Liver (tissue), 10 donors: ENCODE results near the gene MOGAT3. TPM values are rescaled to one million over a fixed set of nuclear protein-coding genes. Genes with fewer than 3 reads are reported as not detected.
A peak's percentile ranks its signal among the peaks of the same experiment; 100 is the strongest.

Experiments used
- DNase-seq: peaks from one replicate; pipeline ENCODE4 v3.0.0-alpha.2; 2017; ENCODE audit warnings: low spot score
- H3K27ac ChIP-seq, 2 donors: one replicate each; pipeline ENCODE4 v1.7.0; 2013; ENCODE audit warnings: inconsistent platforms in 2 of 2, low read length in 2 of 2, control low read depth in 1 of 2, low read depth in 1 of 2, mild to moderate bottlenecking in 1 of 2
- H3K27me3 ChIP-seq, 4 donors: one replicate each; pipeline versions ENCODE4 v1.6.1 to v1.7.0; 2013; ENCODE audit warnings: low read length in 3 of 4, inconsistent platforms in 1 of 4, mild to moderate bottlenecking in 1 of 4, moderate library complexity in 1 of 4; ENCODE audit not compliant: control insufficient read depth in 4 of 4, insufficient read depth in 4 of 4
- H3K36me3 ChIP-seq, 4 donors: one replicate each; pipeline versions ENCODE4 v1.6.1 to v1.7.0; 2013; ENCODE audit warnings: low read length in 3 of 4, mild to moderate bottlenecking in 3 of 4, low read depth in 1 of 4, moderate library complexity in 1 of 4; ENCODE audit not compliant: control insufficient read depth in 4 of 4, insufficient read depth in 3 of 4
- H3K4me1 ChIP-seq, 4 donors: one replicate each; pipeline versions ENCODE4 v1.6.1 to v1.7.0; 2013; ENCODE audit warnings: low read length in 3 of 4, mild to moderate bottlenecking in 3 of 4, moderate library complexity in 1 of 4; ENCODE audit not compliant: control insufficient read depth in 4 of 4, insufficient read depth in 4 of 4
- H3K4me3 ChIP-seq, 3 donors: one replicate each; pipeline versions ENCODE4 v1.6.1 to v1.7.0; 2013; ENCODE audit warnings: low read length in 3 of 3, control low read depth in 1 of 3, low read depth in 1 of 3, mild to moderate bottlenecking in 1 of 3
- H3K9ac ChIP-seq, 2 donors: one replicate each; pipeline ENCODE4 v1.7.0; 2013; ENCODE audit warnings: low read length in 2 of 2, mild to moderate bottlenecking in 2 of 2, moderate library complexity in 2 of 2, control low read depth in 1 of 2, low read depth in 1 of 2
- H3K9me3 ChIP-seq, 4 donors: one replicate each; pipeline versions ENCODE4 v1.6.1 to v1.7.0; 2013; ENCODE audit warnings: low read length in 3 of 4; ENCODE audit not compliant: control insufficient read depth in 4 of 4
- EGR1 ChIP-seq, 2 donors: IDR thresholded peaks; 2 replicates each; pipeline ENCODE4 v1.6.1; 2016 to 2018; ENCODE audit warnings: antibody characterized with exemption in 2 of 2, low read depth in 2 of 2
- GABPA ChIP-seq, 2 donors: IDR thresholded peaks in 1 of 2; conservative IDR thresholded peaks in 1 of 2; 2 replicates each; pipeline ENCODE4 v1.6.1; 2016; ENCODE audit warnings: antibody characterized with exemption in 2 of 2, mild to moderate bottlenecking in 1 of 2, moderate library complexity in 1 of 2
- JUND ChIP-seq, 2 donors: IDR thresholded peaks; 2 replicates each; pipeline ENCODE4 v1.6.1; 2016; ENCODE audit warnings: antibody characterized with exemption in 2 of 2
- NR2F2 ChIP-seq: IDR thresholded peaks from 2 replicates; pipeline ENCODE4 v1.6.1; 2016; ENCODE audit warnings: antibody characterized with exemption
- TAF1 ChIP-seq: conservative IDR thresholded peaks from 2 replicates; pipeline ENCODE4 v1.6.1; 2016; ENCODE audit warnings: antibody characterized with exemption, mild to moderate bottlenecking
- YY1 ChIP-seq: IDR thresholded peaks from 2 replicates; pipeline ENCODE4 v1.6.1; 2016; ENCODE audit warnings: antibody characterized with exemption, mild to moderate bottlenecking
- WGBS: extraction: QIAGEN DNeasy Blood & Tissue Kit; methylation state at CpG from one replicate; pipeline ENCODE4 v1.1.7; 2013; 5-methylcytosine and 5-hydroxymethylcytosine counted together
- polyA plus RNA-seq, 2 donors: library from polyadenylated mRNA; stranded (reverse) in 1 of 2; unstranded in 1 of 2; fragments of 200-250 nt in 1 of 2; fragments of >200 nt in 1 of 2; fragmentation: Nextera tagmentation in 1 of 2; extraction: Ambion mirVana in 1 of 2; gene quantifications; one replicate each; pipeline versions ENCODE4 v1.2.1 to v1.2.3, GENCODE V29; 2013 to 2015
- small RNA-seq: library from RNA; depleted of rRNA; stranded (forward); fragments of <200 nt; gene quantifications from one replicate; pipeline ENCODE3, GENCODE V24; 2014
- total RNA-seq, 2 donors: library from RNA; depleted of rRNA; stranded (reverse); fragments of >200 nt; gene quantifications; one replicate each; pipeline ENCODE4 v1.2.3, GENCODE V29; 2014
- TF ChIP-seq, protein P1 (sequence below): IDR thresholded peaks from 2 replicates; pipeline ENCODE4 v1.6.1; 2016; ENCODE audit warnings: antibody characterized with exemption, mild to moderate bottlenecking
- TF ChIP-seq, protein P2 (sequence below): IDR thresholded peaks from 2 replicates; pipeline ENCODE4 v1.6.1; 2016; ENCODE audit warnings: antibody characterized with exemption
- TF ChIP-seq, protein P3 (sequence below): IDR thresholded peaks from 2 replicates; pipeline ENCODE4 v1.6.1; 2016; ENCODE audit warnings: antibody characterized with exemption
- TF ChIP-seq, protein P4 (sequence below): fragments of 150-350 bp; IDR thresholded peaks from 2 replicates; pipeline ENCODE4 v1.5.1; 2017; ENCODE audit warnings: improper control_type of control experiment, low read depth, low read length; ENCODE audit not compliant: missing input control
- donor health status: healthy.
- donor health status: healthy.
- donor health status: healthy.
- donor health status: healthy.
- donor health status: healthy.

The MOGAT3 gene
- total and polyA plus RNA-seq, 4 donors = 1.8 to 7.9 (median 3.7) TPM

DNA sequence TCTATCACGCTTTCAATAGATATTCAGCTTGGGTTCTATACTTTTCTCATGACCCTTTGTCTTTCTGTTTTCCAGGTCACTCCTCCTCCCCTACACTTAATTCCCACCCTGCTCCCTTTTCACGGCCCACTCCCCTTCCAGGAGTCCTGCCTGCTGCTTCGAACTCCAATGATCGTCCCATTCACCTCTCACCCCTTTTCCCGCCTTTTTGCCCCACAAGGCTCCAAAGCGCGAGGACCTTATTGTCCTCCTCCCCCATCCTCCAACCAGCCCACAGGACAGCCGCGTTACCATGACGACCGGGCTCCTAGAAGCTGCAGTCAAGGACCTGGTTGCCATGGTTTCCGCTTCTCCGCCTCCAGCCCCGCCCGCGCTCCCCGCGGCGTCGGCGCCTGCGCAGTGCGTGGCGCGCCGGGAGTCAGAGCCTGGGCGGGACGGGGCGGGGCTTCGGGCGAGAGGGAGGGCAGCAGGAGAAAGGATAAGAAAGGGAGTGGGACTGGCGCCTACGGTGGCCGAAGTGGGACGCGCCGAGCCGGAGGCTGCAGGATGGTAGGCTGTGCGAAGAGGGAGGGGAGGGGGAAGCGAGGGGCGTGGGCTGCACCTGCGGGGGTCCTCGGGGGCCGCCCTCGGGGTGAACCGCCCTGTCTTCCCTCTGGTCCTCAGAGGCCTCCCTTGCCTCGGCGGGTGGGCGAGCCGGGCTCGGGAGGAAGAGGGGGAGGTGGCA, 46.7 kb downstream of the MOGAT3 start, which contains the start of gene AP1S1:
TSS of gene AP1S1 (plus strand) at position 508 of the 724 bp plus-strand sequence. CDS start at position 547, 39 bp downstream.
- H3K9me3 ChIP-seq = no peaks in the 10 kb centered on the region
- no peak within 1 kb of the TSS for H3K9ac ChIP-seq
- H3K27ac ChIP-seq = no peak within 1 kb of the TSS
- peak in 1 of 2 donors; percentile 50 for TF ChIP-seq GABPA (IDR thresholded peaks at IDR 0.05 in 1 of 2, conservative IDR thresholded peaks at IDR 0.05 in 1 of 2)
- TF ChIP-seq NR2F2 = no peak
- TF ChIP-seq YY1 = peak; percentile 49
- TF ChIP-seq, protein P1, sequence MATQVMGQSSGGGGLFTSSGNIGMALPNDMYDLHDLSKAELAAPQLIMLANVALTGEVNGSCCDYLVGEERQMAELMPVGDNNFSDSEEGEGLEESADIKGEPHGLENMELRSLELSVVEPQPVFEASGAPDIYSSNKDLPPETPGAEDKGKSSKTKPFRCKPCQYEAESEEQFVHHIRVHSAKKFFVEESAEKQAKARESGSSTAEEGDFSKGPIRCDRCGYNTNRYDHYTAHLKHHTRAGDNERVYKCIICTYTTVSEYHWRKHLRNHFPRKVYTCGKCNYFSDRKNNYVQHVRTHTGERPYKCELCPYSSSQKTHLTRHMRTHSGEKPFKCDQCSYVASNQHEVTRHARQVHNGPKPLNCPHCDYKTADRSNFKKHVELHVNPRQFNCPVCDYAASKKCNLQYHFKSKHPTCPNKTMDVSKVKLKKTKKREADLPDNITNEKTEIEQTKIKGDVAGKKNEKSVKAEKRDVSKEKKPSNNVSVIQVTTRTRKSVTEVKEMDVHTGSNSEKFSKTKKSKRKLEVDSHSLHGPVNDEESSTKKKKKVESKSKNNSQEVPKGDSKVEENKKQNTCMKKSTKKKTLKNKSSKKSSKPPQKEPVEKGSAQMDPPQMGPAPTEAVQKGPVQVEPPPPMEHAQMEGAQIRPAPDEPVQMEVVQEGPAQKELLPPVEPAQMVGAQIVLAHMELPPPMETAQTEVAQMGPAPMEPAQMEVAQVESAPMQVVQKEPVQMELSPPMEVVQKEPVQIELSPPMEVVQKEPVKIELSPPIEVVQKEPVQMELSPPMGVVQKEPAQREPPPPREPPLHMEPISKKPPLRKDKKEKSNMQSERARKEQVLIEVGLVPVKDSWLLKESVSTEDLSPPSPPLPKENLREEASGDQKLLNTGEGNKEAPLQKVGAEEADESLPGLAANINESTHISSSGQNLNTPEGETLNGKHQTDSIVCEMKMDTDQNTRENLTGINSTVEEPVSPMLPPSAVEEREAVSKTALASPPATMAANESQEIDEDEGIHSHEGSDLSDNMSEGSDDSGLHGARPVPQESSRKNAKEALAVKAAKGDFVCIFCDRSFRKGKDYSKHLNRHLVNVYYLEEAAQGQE = peak; percentile 63
- no peaks in the 10 kb centered on the region for H3K27me3 ChIP-seq
- DNase-seq = peak; percentile 94
- H3K4me3 ChIP-seq = peak within 1 kb of the TSS; percentile 56 to 95 (median 64)
- peaks cover 2 to 20% (median 12%) of the 10 kb centered on the region in 4 donors for H3K4me1 ChIP-seq
- peaks cover 0 to 7% (median 4%) of the 10 kb centered on the region in 4 donors for H3K36me3 ChIP-seq
- WGBS = 3% methylated on average over 51 of the region's 51 CpGs

DNA sequence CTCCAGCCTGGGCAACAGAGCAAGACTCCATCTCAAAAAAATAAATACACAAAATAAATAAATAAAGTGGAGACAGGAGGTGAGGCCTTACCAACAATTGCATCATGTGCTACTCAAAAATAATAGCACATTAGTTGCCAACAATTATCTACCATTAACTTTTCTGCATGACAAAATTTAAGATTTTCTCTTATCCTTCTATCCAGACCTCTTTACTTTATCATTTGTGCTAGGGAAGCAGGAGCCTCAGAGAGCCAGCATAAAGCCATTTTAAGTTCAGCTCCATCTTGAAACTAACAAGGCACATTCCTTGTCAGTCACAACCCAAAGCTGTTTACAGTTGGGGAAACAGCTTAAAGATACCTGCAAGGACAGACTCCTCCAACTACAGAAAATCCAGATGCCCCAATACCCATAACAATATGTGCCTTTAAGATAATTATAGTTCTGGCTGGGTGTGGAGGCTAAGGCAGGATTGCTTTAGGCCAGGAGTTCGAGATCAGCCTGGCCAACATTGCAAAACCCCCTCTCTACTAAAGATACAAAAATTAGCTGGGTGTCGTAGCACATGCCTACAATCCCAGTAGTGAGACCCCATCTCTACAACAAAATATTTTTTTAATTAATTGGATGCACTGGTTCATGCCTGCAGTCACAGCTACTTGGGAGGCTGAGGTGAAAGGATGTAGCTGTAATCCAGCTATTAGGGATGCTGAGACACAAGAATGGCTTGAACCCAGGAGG, 48.8 kb downstream of the MOGAT3 start:
- DNase-seq = no peak
- Histone ChIP-seq H3K36me3 (no peaks in the 10 kb centered on the region), H3K27me3 (no peaks in the 10 kb centered on the region), H3K27ac (no peak overlapping the region), H3K9ac (no peak overlapping the region), H3K4me3 (no peak overlapping the region), H3K4me1 (peaks cover 2 to 18% (median 12%) of the 10 kb centered on the region in 4 donors), H3K9me3 (no peaks in the 10 kb centered on the region)
- no peak for TF ChIP-seq EGR1 (IDR thresholded peaks at IDR 0.05; ENCODE audit: low read depth in 2 of 2)
- TF ChIP-seq TAF1 = no peak
- TF ChIP-seq, protein P2, sequence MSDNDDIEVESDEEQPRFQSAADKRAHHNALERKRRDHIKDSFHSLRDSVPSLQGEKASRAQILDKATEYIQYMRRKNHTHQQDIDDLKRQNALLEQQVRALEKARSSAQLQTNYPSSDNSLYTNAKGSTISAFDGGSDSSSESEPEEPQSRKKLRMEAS = no peak
- TF ChIP-seq JUND (IDR thresholded peaks at IDR 0.05) = no peak
- no peak for TF ChIP-seq NR2F2
- TF ChIP-seq, protein P3, sequence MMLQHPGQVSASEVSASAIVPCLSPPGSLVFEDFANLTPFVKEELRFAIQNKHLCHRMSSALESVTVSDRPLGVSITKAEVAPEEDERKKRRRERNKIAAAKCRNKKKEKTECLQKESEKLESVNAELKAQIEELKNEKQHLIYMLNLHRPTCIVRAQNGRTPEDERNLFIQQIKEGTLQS = no peak
- TF ChIP-seq, protein P4, sequence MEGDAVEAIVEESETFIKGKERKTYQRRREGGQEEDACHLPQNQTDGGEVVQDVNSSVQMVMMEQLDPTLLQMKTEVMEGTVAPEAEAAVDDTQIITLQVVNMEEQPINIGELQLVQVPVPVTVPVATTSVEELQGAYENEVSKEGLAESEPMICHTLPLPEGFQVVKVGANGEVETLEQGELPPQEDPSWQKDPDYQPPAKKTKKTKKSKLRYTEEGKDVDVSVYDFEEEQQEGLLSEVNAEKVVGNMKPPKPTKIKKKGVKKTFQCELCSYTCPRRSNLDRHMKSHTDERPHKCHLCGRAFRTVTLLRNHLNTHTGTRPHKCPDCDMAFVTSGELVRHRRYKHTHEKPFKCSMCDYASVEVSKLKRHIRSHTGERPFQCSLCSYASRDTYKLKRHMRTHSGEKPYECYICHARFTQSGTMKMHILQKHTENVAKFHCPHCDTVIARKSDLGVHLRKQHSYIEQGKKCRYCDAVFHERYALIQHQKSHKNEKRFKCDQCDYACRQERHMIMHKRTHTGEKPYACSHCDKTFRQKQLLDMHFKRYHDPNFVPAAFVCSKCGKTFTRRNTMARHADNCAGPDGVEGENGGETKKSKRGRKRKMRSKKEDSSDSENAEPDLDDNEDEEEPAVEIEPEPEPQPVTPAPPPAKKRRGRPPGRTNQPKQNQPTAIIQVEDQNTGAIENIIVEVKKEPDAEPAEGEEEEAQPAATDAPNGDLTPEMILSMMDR = no peak
- WGBS = 66% methylated on average over 2 of the region's 2 CpGs

Small RNA genes within 50 kb of the gene (small RNA-seq; reads per million reads assigned to genes)
- gene MIR4653 = not detected

Other genes starting within 250 kb of the MOGAT3 start
- not detected for gene MUC12, start 231.5 kb downstream of the MOGAT3 start, total RNA-seq
- under 1 TPM in 1 of 2 donors, not detected in 1; 0.16 TPM for gene MUC12, start 231.5 kb downstream of the MOGAT3 start, polyA plus RNA-seq
- not detected for gene MUC17, start 181.0 kb downstream of the MOGAT3 start, total RNA-seq
- not detected for gene MUC17, start 181.0 kb downstream of the MOGAT3 start, polyA plus RNA-seq
- 10 to 100 TPM in 1 of 2 donors, 1 to 10 TPM in 1; 9.2 to 15.6 TPM for gene TRIM56, start 115.6 kb downstream of the MOGAT3 start, total RNA-seq
- 1 to 10 TPM; 4.8 to 6.1 TPM for gene TRIM56, start 115.6 kb downstream of the MOGAT3 start, polyA plus RNA-seq
- gene SERPINE1, start 73.9 kb downstream of the MOGAT3 start, total RNA-seq = 10 to 100 TPM in 1 of 2 donors, under 1 TPM in 1; 0.93 to 10.2 TPM
- gene SERPINE1, start 73.9 kb downstream of the MOGAT3 start, polyA plus RNA-seq = 10 to 100 TPM in 1 of 2 donors, 1 to 10 TPM in 1; 5.8 to 18.6 TPM
- gene AP1S1, start 46.6 kb downstream of the MOGAT3 start, total RNA-seq = 10 to 100 TPM; 20.9 to 23.1 TPM
- 10 to 100 TPM; 13.8 to 25.7 TPM for gene AP1S1, start 46.6 kb downstream of the MOGAT3 start, polyA plus RNA-seq
- gene VGF, start 35.5 kb downstream of the MOGAT3 start, total RNA-seq = not detected
- gene VGF, start 35.5 kb downstream of the MOGAT3 start, polyA plus RNA-seq = not detected
- gene NAT16, start 20.7 kb downstream of the MOGAT3 start, total RNA-seq = not detected
- not detected for gene NAT16, start 20.7 kb downstream of the MOGAT3 start, polyA plus RNA-seq
- 10 to 100 TPM; 19.4 to 32.1 TPM for gene PLOD3, start 16.5 kb upstream of the MOGAT3 start, total RNA-seq
- 10 to 100 TPM; 23.2 to 42.9 TPM for gene PLOD3, start 16.5 kb upstream of the MOGAT3 start, polyA plus RNA-seq
- gene ZNHIT1, start 17.1 kb upstream of the MOGAT3 start, total RNA-seq = 10 to 100 TPM; 52.7 to 74.9 TPM
- 100 to 1,000 TPM; 110 to 149 TPM for gene ZNHIT1, start 17.1 kb upstream of the MOGAT3 start, polyA plus RNA-seq
- gene CLDN15, start 36.8 kb upstream of the MOGAT3 start, total RNA-seq = 10 to 100 TPM in 1 of 2 donors, 1 to 10 TPM in 1; 5.2 to 12.4 TPM
- 1 to 10 TPM; 3.7 to 4.0 TPM for gene CLDN15, start 36.8 kb upstream of the MOGAT3 start, polyA plus RNA-seq
- gene FIS1, start 44.0 kb upstream of the MOGAT3 start, total RNA-seq = 100 to 1,000 TPM; 112 to 133 TPM
- gene FIS1, start 44.0 kb upstream of the MOGAT3 start, polyA plus RNA-seq = 100 to 1,000 TPM; 177 to 192 TPM
- 1 to 10 TPM; 5.5 to 6.6 TPM for gene IFT22, start 120.8 kb upstream of the MOGAT3 start, total RNA-seq
- 1 to 10 TPM; 8.5 to 9.4 TPM for gene IFT22, start 120.8 kb upstream of the MOGAT3 start, polyA plus RNA-seq
- gene COL26A1, start 161.8 kb upstream of the MOGAT3 start, total RNA-seq = 1 to 10 TPM in 1 of 2 donors, under 1 TPM in 1; 0.89 to 1.8 TPM
- gene COL26A1, start 161.8 kb upstream of the MOGAT3 start, polyA plus RNA-seq = 1 to 10 TPM in 1 of 2 donors, under 1 TPM in 1; 0.76 to 1.0 TPM